ENCODE measurements around the gene GPATCH8. TPM values are rescaled to one million over a fixed set of nuclear protein-coding genes. Genes with fewer than 3 reads are reported as not detected.
A peak's percentile ranks its signal among the peaks of the same experiment; 100 is the strongest.

GPATCH8 gene
- total RNA-seq, 1 donor from 2014 or later, result 64.5 TPM

DNA sequence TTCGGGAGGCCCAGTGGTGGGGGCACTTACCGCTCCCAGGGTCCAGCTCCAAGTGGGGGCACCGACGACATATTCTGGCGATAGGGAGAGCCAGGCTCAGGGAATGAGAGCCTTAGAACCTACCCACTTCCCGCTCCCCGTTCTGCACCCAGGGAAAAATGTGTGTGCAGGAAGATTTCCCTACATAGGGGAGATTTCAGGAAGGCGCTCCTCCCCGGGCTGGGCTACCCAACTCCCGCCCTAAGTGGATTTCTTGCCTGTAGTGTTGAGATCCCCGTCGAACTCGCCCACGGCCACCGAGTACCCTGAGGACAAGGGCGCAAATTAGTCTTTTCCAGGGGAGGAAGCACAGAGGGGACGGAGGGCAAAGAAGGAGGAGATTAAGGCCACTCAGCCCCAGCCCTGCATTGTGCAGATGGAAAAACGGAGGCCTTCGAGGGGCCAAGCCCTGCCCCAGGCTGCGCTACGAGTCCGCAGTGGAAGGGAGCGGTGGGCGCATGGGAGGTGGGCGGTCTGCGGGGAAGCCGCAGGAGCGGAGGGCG lies 118.9 kb downstream of the GPATCH8 start:
- ATAC-seq (ENCODE audit: low read depth) (no peak), DNase-seq (no peak)
- H3K27me3 Mint-ChIP-seq, result peaks cover 27% of the 10 kb centered on the region
- no peak overlapping the region for H3K27ac Mint-ChIP-seq
- H3K36me3 Mint-ChIP-seq (ENCODE audit: low read depth), result no peaks in the 10 kb centered on the region
- CTCF ChIA-PET, result interaction anchor here (0.9 to 1.2 kb wide), 2 partner anchors 9 to 139 kb away, joined by 3 read pairs; no protein-coding TSS in a partner anchor
- POLR2A ChIA-PET, result no interaction called here
- TF ChIP-seq, protein P1, sequence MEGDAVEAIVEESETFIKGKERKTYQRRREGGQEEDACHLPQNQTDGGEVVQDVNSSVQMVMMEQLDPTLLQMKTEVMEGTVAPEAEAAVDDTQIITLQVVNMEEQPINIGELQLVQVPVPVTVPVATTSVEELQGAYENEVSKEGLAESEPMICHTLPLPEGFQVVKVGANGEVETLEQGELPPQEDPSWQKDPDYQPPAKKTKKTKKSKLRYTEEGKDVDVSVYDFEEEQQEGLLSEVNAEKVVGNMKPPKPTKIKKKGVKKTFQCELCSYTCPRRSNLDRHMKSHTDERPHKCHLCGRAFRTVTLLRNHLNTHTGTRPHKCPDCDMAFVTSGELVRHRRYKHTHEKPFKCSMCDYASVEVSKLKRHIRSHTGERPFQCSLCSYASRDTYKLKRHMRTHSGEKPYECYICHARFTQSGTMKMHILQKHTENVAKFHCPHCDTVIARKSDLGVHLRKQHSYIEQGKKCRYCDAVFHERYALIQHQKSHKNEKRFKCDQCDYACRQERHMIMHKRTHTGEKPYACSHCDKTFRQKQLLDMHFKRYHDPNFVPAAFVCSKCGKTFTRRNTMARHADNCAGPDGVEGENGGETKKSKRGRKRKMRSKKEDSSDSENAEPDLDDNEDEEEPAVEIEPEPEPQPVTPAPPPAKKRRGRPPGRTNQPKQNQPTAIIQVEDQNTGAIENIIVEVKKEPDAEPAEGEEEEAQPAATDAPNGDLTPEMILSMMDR (IDR thresholded peaks at IDR 0.05), result no peak
- intact Hi-C loops (cut with micrococcal nuclease), result no loop called here
- H3K4me1 Mint-ChIP-seq, result peaks cover 15% of the 10 kb centered on the region
- H3K4me3 Mint-ChIP-seq, result peak overlapping the region; percentile 11
- H3K9me3 Mint-ChIP-seq, result no peaks in the 10 kb centered on the region

DNA sequence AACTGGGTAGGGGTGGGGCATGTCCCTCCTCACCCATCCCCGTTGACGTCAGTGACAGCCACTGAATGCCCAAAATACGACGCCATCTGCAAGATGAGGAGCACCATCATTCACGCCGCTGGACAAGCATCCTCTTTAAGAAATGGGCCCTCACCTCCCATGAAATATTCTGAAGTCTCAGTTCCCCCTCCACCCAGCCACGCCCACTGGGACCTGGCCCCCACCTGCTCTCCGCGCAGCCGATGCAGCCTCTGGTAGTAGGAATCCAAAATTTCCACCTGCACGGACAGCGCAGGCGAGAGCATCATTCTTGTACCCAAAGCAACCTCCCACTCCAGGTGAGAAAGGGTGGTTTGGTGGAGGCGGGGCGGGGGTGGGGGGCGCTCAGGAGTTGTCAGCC lies 119.3 kb downstream of the GPATCH8 start:
- no peak overlapping the region for H3K4me3 Mint-ChIP-seq
- H3K9me3 Mint-ChIP-seq, result no peaks in the 10 kb centered on the region
- no peaks in the 10 kb centered on the region for H3K36me3 Mint-ChIP-seq (ENCODE audit: low read depth)
- H3K4me1 Mint-ChIP-seq, result peaks cover 14% of the 10 kb centered on the region
- ChIA-PET CTCF (interaction anchor here (0.9 kb wide), 1 partner anchor 139 kb away, joined by 3 read pairs; no protein-coding TSS in a partner anchor), POLR2A (no interaction called here)
- intact Hi-C loops (cut with micrococcal nuclease), result no loop called here
- H3K27ac Mint-ChIP-seq, result no peak overlapping the region
- no peak for ATAC-seq (ENCODE audit: low read depth)
- no peak for DNase-seq
- TF ChIP-seq, protein P1 (IDR thresholded peaks at IDR 0.05), result no peak
- peaks cover 25% of the 10 kb centered on the region for H3K27me3 Mint-ChIP-seq

DNA sequence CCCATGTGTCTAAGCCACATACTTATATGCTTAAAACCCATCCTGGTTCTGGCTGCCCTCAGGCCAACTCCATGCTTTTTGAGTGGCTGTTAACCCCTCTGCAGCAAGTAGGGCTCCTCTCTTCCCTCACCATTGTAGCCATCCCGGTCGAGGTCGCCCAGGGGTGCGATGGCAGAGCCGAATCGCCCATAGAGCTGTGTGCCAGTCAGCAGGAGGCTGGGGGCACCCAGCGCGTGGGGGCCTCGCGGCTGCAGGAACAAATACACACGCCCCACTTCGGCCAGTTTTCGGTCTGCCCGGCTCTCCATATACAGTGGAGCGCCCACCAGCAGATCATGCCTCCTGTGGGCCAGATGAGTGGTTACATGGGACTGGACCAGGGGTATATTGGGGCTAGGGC lies 119.8 kb downstream of the GPATCH8 start:
- H3K4me3 Mint-ChIP-seq, result no peak overlapping the region
- ChIA-PET POLR2A (no interaction called here), CTCF (interaction anchor here (0.9 kb wide), 1 partner anchor 140 kb away, joined by 3 read pairs; no protein-coding TSS in a partner anchor)

DNA sequence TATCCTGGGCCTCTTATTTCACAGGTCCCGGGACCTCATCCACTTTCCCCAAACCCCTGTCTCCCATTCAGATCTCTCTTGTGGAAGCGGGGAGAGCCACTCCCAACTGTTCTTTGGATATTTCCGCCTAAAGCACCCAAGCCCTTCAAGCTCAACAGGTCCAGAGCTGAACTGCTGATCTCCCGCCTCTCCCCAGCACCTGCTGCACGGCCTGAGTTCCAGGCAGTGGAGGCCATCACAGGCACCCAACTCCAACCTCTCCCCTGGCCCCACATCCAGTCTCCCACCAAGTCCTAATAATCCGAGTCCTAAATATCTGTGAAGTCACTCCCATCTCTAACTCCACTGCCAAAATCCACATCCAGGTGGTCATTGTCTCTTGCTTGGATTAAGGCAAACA lies 120.3 kb downstream of the GPATCH8 start:
- CTCF ChIA-PET, result no interaction called here
- no peak for DNase-seq
- H3K9me3 Mint-ChIP-seq, result no peaks in the 10 kb centered on the region

More for the DNA sequence above, 119.8 kb downstream of the GPATCH8 start:
- H3K4me1 Mint-ChIP-seq, result peaks cover 14% of the 10 kb centered on the region
- intact Hi-C loops (cut with micrococcal nuclease), result no loop called here
- TF ChIP-seq, protein P1 (IDR thresholded peaks at IDR 0.05), result no peak
- ATAC-seq (ENCODE audit: low read depth), result no peak
- no peaks in the 10 kb centered on the region for H3K9me3 Mint-ChIP-seq
- H3K27me3 Mint-ChIP-seq, result peaks cover 24% of the 10 kb centered on the region
- no peak overlapping the region for H3K27ac Mint-ChIP-seq
- DNase-seq, result no peak
- no peaks in the 10 kb centered on the region for H3K36me3 Mint-ChIP-seq (ENCODE audit: low read depth)

DNA sequence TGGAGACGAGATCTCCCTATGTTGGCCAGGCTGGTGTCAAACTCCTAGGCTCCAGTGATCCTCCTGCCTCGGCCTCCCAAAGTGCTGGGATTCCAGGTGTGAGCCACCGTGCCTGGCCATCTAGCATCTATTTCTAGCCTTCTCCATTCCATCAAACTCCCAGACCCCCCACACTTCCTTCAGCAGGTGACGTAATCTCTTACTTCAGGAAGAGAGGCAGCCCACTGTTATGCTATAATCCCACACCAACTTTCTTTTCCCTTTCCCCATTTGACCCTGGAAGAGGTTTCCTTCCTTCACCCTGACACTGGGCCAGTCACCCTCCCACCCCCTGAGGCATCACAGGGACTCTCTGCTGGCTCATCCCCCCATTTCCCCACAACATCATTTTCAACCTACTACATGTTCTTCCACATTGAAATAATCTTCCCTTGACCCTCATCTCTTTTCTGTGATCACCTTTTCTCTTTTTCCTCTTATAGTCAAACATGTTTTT lies 121.3 kb downstream of the GPATCH8 start:
- CTCF ChIA-PET, result no interaction called here

More for the DNA sequence above, 120.3 kb downstream of the GPATCH8 start:
- H3K4me1 Mint-ChIP-seq, result peaks cover 14% of the 10 kb centered on the region
- H3K27me3 Mint-ChIP-seq, result peaks cover 23% of the 10 kb centered on the region
- intact Hi-C loops (cut with micrococcal nuclease), result no loop called here
- POLR2A ChIA-PET, result no interaction called here
- H3K4me3 Mint-ChIP-seq, result no peak overlapping the region
- no peak for ATAC-seq (ENCODE audit: low read depth)
- H3K27ac Mint-ChIP-seq, result no peak overlapping the region
- no peaks in the 10 kb centered on the region for H3K36me3 Mint-ChIP-seq (ENCODE audit: low read depth)
- TF ChIP-seq, protein P1 (IDR thresholded peaks at IDR 0.05), result no peak

More for the DNA sequence above, 121.3 kb downstream of the GPATCH8 start:
- peaks cover 24% of the 10 kb centered on the region for H3K27me3 Mint-ChIP-seq
- no peaks in the 10 kb centered on the region for H3K9me3 Mint-ChIP-seq
- peaks cover 14% of the 10 kb centered on the region for H3K4me1 Mint-ChIP-seq
- H3K4me3 Mint-ChIP-seq, result no peak overlapping the region
- no peak overlapping the region for H3K27ac Mint-ChIP-seq
- ATAC-seq (ENCODE audit: low read depth) (no peak), DNase-seq (no peak)
- POLR2A ChIA-PET, result no interaction called here
- TF ChIP-seq, protein P1 (IDR thresholded peaks at IDR 0.05), result no peak
- intact Hi-C loops (cut with micrococcal nuclease), result no loop called here
- no peaks in the 10 kb centered on the region for H3K36me3 Mint-ChIP-seq (ENCODE audit: low read depth)

All from activated B cell treated with CpG ODN at 0.5 μM for 24 hours (primary cell).